PFSK-1 (cell line): ENCODE results near the gene DEF6.

Experiments
- FOXP2 ChIP-seq: optimal IDR thresholded peaks from 2 replicates; pipeline ENCODE3; 2011; ENCODE audit warnings: borderline replicate concordance, control low read depth, inconsistent platforms; ENCODE audit not compliant: insufficient read depth; ENCODE audit errors: extremely low read length, extremely low read depth
- POLR2AphosphoS5 ChIP-seq: IDR thresholded peaks from 2 replicates; pipeline ENCODE4 v1.6.1; 2012; ENCODE audit warnings: low read depth, mild to moderate bottlenecking, control low read depth, low read length, moderate library complexity
- REST ChIP-seq, 2 experiments: IDR thresholded peaks; 2 replicates each; pipeline versions ENCODE4 v1.6.1 to v1.8.0; 2011 to 2012; ENCODE audit warnings: low read depth in 2 of 2, low read length in 2 of 2, control low read depth in 1 of 2, inconsistent platforms in 1 of 2, mild to moderate bottlenecking in 1 of 2, moderate library complexity in 1 of 2; ENCODE audit not compliant: insufficient read depth in 1 of 2
- SIN3A ChIP-seq: IDR thresholded peaks from 2 replicates; pipeline ENCODE4 v1.6.1; 2012; ENCODE audit warnings: mild to moderate bottlenecking, low read length, moderate library complexity, borderline replicate concordance; ENCODE audit not compliant: insufficient read depth
- TAF1 ChIP-seq: IDR thresholded peaks from 2 replicates; pipeline ENCODE4 v1.6.1; 2012; ENCODE audit warnings: low read length, control low read depth, borderline replicate concordance; ENCODE audit not compliant: insufficient read depth

DEF6 gene

GRCh38 chr6:35291491-35291890, 6.1 kb upstream of the DEF6 start:
- TF ChIP-seq POLR2AphosphoS5 (no peak), SIN3A (no peak), REST (IDR thresholded peaks at IDR 0.05; ENCODE audit: insufficient read depth in 1 of 2, low read depth in 2 of 2, low read length in 2 of 2) (no peak), TAF1 (no peak), FOXP2 (no peak)

- TF ChIP-seq REST (IDR thresholded peaks at IDR 0.05; ENCODE audit: insufficient read depth in 1 of 2, low read depth in 2 of 2, low read length in 2 of 2) (no peak), FOXP2 (no peak), POLR2AphosphoS5 (no peak), SIN3A (no peak), TAF1 (no peak)
Observed at GRCh38 chr6:35292494-35292893, 5.1 kb upstream of the DEF6 start.

GRCh38 chr6:35293681-35294080, 3.9 kb upstream of the DEF6 start:
- no peak for TF ChIP-seq POLR2AphosphoS5
- TF ChIP-seq REST (IDR thresholded peaks at IDR 0.05; ENCODE audit: insufficient read depth in 1 of 2, low read depth in 2 of 2, low read length in 2 of 2): no peak
- TF ChIP-seq SIN3A: no peak
- no peak for TF ChIP-seq TAF1
- TF ChIP-seq FOXP2: no peak

GRCh38 chr6:35294308-35294945, 3.2 kb upstream of the DEF6 start:
- TF ChIP-seq SIN3A: no peak
- TF ChIP-seq FOXP2: no peak
- no peak for TF ChIP-seq REST (IDR thresholded peaks at IDR 0.05; ENCODE audit: insufficient read depth in 1 of 2, low read depth in 2 of 2, low read length in 2 of 2)
- no peak for TF ChIP-seq TAF1
- TF ChIP-seq POLR2AphosphoS5: no peak

GRCh38 chr6:35295036-35295435, 2.6 kb upstream of the DEF6 start:
- TF ChIP-seq TAF1 (no peak), REST (IDR thresholded peaks at IDR 0.05; ENCODE audit: insufficient read depth in 1 of 2, low read depth in 2 of 2, low read length in 2 of 2) (no peak), POLR2AphosphoS5 (no peak), FOXP2 (no peak), SIN3A (no peak)
